Measurements from ENCODE around the gene ACSS2.

Gene ACSS2

DNA sequence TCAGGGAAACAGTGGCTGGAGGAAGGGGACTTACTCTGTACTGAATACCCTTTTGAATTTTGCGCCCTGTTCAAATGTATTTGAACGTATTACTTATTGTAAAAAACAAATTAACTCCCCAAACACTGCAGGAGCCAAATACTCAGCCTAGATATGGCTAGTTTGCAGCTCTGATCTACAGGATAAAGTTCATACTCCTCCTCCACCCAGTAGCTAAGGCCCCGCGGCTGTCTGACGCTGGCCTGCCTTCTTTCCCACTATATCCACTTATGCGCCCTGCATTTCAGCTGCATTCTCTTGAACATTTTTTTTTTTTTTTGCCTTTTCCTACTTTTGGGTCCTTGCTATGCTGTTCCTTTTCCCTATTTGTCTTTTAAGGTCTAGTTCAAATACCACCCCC lies 72.7 kb downstream of the ACSS2 start:
- DNase-seq (ENCODE audit: low read depth) = no peak

DNA sequence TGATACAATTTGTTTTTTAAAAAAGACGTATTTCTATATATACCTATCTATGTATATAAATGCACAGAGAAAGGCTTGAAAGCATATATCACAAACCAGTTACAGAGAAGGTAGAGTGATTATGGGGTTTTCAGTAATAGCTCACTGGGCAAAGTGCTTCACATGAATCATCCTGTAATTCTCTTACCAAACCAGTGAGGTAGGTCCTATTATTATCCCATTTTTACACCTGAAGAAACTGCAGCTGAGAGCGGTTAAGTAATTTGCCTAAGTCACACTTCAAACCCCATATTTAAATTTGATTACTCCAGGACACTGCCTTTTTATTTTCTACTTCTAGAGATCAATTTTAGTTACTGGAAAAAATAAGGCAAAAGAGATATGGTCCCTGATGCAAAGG lies 74.8 kb downstream of the ACSS2 start:
- DNase-seq (ENCODE audit: low read depth) = no peak

DNA sequence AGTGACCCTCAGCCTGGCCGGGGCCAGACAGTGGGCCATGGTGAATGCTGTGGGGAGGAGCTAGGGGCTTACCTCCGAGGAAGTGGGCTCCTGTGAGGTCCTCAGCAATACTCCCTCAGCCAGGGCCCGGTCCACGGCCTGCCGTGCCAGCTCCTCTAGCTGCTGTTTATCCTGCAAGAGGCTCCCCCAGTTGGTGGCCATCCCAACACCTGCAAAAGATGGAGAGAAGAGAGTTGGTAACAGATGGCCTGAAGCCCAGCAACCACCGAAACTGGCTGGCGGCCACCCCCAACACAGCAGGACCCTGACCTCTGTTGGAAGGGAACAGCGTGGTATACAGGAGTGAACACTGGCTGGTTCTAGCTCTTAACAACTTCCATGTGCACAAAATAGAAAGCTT lies 75.2 kb downstream of the ACSS2 start:
- no peak for DNase-seq (ENCODE audit: low read depth)

DNA sequence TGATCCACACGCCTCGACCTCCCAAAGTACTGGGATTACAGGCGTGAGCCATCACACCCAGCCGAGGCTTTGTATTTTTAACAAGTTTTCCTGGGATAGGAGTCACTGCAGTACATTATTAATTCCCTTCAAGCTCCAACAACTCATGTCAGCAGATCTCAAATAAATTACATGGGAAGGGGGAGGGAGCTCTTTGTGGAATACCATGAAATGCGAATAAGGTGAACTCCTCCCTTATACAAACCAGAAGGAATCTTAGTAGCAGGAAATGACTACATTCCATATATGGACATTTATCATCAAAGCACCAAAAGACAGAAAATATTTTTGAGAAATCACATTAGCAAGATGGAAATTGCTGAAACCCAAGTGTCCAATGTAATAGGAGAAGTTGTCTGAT lies 76.3 kb downstream of the ACSS2 start:
- DNase-seq (ENCODE audit: low read depth) = no peak

DNA sequence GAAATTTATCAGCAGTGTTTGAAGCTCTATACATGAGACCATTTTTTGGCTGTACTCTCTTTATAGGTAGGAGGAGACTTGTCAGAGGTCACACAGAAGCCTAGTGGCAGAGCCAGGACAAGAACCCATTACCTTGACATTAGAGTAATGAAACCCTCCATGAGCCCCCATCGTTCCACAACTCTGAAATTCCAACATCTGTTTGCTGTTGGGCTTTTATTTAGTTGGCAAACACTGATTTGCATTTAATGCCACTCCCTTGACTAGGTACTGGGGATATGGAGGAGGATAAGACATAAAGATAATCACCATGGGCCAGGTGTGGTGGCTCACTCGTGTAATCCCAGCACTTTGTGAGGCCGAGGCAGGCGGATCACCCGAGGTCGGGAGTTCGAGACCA lies 77.5 kb downstream of the ACSS2 start:
- no peak for DNase-seq (ENCODE audit: low read depth)

DNA sequence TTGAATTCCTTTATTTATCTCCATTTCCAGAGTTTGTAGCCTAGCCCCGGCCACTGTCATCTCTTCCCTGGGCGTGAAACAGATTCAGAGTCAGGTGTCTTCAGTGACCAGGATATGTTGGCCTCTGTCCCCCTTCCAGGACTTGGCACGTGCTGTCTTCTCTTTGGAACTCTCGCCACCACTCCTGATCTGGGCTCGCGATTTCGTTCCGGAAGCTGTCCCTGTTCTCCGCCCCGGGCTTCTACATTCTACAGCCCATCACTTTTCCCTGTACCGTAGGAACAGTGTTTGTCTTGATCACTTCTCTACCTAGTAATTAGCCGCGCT lies 78.5 kb downstream of the ACSS2 start:
- DNase-seq (ENCODE audit: low read depth) = no peak

DNA sequence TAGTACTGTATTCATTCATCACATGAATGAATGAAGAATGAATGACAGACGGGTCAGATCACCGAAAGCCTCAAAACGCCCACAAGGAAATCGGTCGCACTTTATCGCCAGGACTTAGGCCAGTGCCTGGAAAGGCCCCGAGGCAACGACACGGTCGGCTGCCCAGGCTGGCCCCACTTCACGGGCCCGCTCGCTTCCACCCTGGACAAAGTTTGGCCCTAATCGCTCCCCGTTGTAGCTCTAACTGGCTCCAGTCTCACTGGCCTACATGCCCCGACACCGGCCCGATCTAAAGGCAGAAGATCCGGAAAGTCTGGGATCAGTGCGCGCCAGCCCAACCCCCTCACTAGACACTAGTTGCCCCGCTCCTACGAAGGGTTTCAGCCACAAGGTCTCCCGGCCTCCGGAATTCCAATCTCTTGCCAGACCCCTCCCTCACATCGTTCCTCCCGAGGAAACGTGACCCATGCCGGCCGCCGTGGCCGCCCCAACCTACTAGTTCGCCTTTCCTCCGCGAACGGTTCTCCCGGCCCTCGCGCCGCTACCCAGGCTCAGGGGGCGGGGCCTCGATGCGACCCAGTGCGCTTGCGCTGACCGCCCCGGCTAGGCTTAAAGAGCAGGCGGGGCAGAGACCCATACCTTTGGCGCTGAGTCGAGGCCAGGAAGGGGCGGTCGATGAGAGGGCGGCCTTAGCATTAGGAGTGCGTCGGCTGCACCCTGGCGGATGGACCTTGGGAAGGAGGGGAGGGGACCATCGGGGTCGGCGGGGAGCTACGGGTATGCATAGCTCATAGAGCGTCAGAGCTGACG lies 79.0 kb downstream of the ACSS2 start, which contains the start of the genes GSS and MYH7B:
TSS of gene GSS (minus strand) at position 576 of the 810 bp plus-strand sequence. CDS start 3,954 bp downstream, outside the sequence.
TSS of gene MYH7B (plus strand) at position 638 of the 810 bp plus-strand sequence. CDS start 22,138 bp downstream, outside the sequence.
- peak; percentile 89 for DNase-seq (ENCODE audit: low read depth)

DNA sequence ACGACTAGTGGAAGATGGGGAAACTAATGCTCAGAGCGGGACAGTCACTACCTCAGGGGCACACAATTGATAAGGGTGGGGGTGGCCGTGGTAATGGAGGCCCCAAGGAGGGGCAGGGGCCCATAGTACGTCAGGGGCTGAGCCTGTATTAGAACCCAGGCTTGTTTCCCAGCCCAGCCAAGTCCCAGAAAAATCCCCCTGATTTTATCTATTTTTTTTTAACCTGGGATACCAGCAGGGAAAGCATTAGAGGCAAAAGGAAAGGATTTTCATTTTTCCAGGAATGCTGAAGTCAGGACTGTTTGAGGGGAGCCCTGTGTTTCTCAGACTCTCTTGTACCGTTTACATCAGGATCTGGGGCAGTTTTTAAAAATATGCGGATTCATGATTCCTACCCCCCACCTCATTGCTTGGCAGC lies 79.6 kb downstream of the ACSS2 start:
- no peak for DNase-seq (ENCODE audit: low read depth)

DNA sequence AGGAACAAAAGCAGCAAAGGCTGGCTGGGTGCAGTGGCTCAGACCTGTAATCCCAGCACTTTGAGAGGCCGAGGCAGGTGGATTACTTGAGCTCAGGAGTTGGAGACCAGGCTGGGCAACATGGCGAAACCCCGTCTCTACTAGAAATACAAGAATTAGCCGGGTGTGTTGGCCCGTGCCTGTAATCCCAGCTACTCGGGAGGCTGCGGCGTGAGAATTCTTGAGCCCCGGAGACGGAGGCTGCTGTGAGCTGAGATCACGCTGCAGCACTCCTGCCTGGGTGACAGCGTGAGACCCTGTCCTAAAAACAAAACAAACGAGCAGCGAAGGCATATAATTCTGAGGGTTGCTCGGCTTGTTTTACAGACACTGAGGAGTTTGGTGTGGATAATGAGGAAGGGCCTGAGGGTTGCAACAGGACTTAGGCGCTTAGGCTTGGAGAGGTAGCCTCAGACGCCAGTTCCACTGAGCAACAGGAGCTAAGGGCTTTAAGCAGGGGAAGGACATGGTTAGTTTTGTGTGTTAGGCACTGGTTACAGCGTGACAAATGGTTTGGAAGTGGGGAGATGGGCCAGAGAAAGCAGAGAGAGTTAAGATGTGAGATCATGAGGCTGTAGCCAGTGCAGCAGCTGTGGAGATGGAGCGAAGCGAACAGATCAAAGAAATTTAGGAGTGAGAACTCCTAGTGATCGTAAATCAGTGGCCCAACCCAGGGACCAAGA lies 80.5 kb downstream of the ACSS2 start:
- DNase-seq (ENCODE audit: low read depth) = no peak

DNA sequence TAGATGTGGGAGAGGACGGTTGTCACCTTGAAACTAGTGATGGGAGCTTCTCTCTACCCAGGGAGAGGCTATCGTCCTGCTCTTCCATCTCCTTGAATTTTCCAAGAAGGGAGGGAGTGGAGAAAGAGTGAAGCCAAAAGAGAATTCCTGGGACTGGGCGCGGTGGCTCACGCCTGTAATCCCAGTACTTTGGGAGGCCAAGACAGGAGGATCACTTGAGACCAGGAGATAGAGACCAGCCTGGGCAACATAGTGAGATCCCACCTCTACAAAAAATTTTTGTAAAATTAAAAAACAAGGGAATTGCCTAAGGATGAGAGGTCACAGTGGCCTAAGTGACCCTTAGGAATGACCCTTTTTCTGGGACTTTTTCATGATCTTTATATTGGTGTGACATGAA lies 88.1 kb downstream of the ACSS2 start:
- no peak for DNase-seq (ENCODE audit: low read depth)

DNA sequence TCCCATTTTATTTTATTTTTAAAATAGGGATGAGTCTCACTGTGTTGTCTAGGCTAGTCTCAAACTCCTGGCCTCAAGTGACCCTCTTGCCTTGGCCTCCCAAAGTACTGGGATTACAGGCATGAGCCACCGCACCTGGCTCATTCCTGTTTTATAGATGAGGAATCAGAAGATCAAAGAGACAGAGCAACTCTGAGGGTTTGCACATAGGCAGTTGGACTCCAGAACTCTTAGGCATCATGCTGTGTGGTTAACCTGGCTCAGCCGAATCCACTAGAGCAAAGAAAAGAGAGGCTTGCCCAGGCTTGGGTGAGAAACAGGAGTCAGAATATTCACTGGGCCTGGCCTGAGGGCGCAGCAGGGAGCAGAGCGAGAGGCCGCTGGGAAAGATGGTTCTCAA lies 88.6 kb downstream of the ACSS2 start:
- DNase-seq (ENCODE audit: low read depth) = no peak

DNA sequence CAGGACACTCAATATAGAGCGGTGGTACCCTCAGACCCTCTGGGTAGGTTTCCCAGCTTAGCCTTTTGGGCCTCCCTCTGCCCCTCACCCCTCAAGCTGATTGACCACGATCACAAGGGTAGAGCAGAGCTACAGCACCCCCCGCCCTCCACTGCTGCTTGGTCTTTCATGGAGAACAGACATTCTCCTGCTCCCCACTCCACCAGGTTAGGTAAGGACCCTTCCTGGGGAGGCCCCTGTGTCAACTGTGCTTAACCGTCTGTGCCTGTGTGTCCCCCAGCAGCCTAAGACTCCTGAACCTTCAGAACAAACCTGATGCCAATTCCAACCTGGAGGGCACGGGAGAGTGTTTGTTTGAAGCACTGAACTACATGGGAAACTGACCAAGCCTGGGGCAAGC lies 91.0 kb downstream of the ACSS2 start:
- DNase-seq (ENCODE audit: low read depth) = no peak

DNA sequence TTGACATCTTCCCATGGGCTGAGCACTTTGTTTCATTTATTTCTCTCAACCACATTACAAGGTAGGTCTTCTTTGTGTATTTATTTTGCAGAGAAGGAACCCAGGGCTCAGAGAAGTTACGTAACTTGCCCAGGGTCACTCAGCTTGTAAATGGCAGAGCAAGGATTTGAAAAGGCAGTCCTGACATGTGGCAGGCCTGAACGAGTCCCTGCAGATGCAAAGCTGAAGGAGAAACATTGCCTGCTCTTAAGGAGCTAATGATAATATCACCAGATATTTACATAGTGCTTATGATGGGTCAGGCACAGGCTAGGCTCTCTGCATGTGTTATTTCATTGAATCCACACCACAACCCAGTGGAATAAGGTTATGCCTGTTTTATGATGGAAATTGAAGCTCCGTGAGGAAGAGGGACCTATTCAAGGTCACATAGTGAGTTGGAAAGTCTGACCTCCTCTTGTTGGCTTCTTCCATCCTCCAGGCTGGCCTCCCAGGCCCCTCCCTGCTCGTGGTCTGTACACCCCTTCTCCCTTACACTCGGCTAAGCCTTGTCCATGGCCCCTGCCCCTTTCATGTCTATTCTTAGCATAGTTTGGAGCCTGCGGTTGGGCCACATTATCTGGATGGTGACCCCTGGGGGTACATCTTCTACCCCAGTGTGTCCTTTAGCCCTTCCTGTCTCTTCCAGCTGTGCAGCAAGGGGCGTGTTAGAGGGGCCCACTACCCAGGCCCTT lies 91.8 kb downstream of the ACSS2 start:
- DNase-seq (ENCODE audit: low read depth) = no peak

DNA sequence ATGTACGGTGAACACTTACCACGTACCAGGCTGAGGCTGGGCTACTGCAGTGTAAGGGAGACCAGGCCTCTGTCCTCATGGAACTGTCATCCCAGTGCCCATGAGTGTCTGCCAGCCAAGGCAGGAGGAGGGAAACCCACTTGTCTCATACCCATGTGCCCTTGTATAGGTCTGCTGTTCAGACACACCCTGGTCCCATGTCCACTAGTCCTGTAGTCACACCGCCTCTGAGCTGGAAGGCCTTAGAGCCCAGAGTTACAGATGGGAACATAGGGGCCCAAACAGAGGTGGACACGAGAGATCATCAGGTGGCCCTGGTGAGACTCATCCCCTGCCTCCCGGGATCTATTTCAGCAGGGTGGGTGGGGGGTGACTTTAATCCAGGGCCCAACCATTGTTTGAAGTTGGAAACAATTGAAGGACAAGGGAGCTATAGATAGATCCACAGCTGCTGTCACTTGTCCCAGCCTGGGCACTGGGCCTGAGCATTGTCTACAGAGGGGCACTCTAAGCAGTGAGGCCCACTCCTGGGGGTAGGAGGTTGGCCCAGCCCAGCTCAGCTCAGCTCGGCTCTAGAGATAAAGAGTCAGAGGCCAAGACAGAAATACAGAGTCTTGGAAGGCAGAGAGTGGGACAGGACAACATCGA lies 93.9 kb downstream of the ACSS2 start:
- no peak for DNase-seq (ENCODE audit: low read depth)

DNA sequence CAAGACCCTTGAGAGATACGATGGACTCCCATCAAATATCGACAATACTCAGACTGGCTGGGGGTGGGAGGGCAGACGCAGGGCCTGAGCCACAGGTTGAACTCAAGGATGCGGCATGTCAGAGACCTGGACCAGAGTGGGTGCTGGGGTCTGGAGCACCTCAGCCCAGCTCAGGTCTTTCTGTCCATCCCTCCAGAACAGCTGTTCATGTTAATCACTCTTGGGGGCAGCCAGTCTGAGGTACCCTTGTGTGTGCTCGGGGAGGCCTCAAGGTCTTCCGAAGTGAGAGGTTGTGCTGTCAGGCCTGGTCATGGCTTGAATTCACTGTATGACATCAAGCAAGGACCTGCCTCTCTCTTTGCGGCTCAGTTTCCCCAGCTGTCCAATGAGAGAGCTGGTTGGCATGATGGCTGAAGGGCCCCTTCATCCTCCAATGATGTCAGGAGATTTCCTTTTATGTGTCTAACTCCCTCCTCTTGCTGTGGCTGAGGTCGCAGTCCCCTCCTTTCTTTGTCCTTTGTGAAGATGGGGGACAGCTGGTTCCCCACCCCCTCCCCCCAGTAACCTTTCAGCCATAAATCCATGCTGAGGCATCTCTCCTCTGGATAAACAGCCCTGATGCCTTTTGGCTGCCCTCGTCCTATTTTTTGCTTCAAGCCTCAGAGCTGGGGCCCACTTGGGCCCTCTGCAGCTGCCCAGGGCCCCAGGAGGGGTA lies 94.6 kb downstream of the ACSS2 start:
- no peak for DNase-seq (ENCODE audit: low read depth)

DNA sequence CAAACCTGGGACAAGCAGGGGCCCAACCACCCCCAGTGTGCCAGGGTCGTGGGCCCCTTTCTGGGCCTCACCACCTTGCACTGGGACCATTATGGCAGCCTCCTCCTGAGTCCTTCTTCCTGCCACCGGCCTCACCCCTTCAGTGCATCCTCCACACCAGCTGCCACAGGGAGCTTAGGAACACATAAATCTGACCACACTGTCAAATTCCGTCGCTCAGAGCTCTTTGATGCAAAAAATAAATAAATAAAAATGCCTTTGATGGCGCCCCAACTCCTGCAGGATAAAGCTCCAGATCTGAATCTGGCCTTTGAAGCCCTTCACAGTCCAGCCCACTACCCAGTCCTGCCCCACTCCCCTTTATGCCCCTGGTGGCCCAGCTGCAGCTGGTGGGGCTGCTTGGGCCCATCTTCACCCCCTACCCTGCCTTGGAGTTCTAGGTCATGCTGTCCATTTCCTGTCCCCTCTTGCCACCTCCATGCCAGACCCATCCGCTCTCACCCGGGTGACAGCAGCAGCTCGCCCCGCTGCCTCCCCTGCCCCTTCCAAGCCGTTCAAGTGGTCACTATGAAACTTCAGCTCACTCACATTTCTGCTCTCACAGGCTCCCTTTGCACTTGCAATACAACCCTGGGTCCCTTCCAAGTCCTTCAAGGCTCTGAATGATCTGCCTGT lies 95.3 kb downstream of the ACSS2 start:
- no peak for DNase-seq (ENCODE audit: low read depth)

DNA sequence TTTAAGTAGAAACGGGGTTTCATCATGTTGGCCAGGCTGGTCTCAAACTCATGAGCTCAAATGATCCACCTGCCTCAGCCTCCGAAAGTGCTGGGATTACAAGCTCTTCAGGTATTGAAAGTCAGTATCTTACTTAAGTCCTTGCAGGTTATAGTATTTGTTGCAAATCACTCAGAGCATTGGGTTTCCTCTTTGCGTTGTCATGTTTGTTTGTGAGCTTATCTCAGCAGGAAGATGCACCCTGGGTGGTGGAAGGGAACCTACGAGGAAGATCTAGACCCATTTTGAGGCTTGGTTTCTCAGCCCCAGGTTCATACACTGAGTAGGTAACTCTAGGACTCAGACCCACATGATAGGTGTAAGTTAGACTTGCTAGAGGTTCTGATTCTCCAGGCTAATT lies 97.8 kb downstream of the ACSS2 start:
- no peak for DNase-seq (ENCODE audit: low read depth)

DNA sequence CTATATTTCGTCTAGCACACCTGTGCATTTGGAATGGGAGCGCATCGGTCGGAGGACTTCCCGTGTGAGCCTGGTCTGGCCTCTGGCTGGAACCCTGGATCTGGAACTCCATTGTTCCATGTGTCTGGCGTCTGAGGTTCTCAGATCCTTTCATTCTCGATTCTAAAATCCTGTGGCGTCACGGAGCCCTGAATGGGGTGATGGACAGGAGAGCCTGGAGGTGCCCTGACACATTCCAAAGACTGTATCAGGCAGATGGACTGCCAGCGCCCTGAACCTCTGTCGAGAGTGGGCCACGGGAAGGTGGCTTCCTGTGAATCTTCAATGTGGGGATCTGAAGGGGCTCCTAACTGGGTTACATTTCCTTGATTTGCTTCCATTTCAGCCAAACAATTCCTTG lies 99.9 kb downstream of the ACSS2 start:
- DNase-seq (ENCODE audit: low read depth) = no peak
